Gastrocnemius medialis (tissue), 4 donors: ENCODE measurements around the gene COX5B.

Source experiments
- POLR2A ChIP-seq, 2 donors: fragments of 450-650 bp; IDR thresholded peaks; one replicate each; pipeline ENCODE4 v1.6.1; 2017; ENCODE audit warnings: antibody characterized with exemption in 2 of 2, mild to moderate bottlenecking in 2 of 2, moderate library complexity in 2 of 2
- TF ChIP-seq, protein P1 (sequence below), 5 experiments: fragments of 450-650 bp in 3 of 5; fragments of 200-600 bp in 2 of 5; sonication (generic) in 2 of 5; IDR thresholded peaks in 4 of 5; conservative IDR thresholded peaks in 1 of 5; 1 replicate in 4 of 5; 2 replicates in 1 of 5; pipeline ENCODE4 v1.5.1; 2016 to 2019; ENCODE audit warnings: antibody characterized with exemption in 5 of 5, mild to moderate bottlenecking in 3 of 5, moderate library complexity in 3 of 5

DNA sequence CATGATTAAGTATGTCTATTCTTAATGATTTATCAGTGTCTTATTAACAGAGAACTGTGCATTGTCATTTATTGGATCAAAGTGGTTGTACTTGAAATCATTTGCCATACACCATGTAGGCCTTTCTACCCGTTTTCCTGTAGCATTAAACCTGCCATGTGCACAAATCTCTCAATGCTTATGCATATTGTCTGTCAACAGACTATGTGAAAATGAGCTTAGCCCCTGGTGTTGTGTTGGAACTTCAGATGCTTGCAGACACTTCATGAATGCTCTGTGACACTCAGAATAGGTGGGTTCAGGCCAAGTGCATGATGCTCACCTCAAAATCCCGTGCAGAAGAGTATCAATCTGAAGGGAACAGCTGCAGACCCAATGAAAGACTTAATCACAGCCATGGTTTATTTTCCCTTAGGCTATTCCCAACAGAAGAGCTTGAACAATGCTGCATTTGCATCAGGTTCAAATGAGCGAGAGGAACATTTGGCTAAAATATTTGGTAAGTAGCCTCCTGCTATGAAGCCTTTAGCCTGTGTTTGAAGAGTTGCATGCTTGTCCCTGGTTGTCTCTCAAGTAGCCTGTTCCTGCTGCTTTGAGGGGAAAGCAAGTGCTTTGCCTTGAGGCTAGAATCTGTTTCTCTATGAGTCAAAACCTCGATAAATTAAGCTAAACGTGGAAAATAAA is 29.7 kb downstream of the COX5B start:
- TF ChIP-seq, protein P1, sequence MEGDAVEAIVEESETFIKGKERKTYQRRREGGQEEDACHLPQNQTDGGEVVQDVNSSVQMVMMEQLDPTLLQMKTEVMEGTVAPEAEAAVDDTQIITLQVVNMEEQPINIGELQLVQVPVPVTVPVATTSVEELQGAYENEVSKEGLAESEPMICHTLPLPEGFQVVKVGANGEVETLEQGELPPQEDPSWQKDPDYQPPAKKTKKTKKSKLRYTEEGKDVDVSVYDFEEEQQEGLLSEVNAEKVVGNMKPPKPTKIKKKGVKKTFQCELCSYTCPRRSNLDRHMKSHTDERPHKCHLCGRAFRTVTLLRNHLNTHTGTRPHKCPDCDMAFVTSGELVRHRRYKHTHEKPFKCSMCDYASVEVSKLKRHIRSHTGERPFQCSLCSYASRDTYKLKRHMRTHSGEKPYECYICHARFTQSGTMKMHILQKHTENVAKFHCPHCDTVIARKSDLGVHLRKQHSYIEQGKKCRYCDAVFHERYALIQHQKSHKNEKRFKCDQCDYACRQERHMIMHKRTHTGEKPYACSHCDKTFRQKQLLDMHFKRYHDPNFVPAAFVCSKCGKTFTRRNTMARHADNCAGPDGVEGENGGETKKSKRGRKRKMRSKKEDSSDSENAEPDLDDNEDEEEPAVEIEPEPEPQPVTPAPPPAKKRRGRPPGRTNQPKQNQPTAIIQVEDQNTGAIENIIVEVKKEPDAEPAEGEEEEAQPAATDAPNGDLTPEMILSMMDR (IDR thresholded peaks at IDR 0.05 in 4 of 5, conservative IDR thresholded peaks at IDR 0.05 in 1 of 5), result no peak
- no peak for TF ChIP-seq POLR2A (IDR thresholded peaks at IDR 0.05)
